NCI-H1105 (cell line): ENCODE measurements around the gene IQCE.
A peak's percentile ranks its signal among the peaks of the same experiment; 100 is the strongest.
"Not testable (repeated sequence)": the region's sequence is repeated elsewhere in the genome, so short reads cannot be mapped to it uniquely, and the experiment has no call there.

ENCODE experiments used
- DNase-seq: peaks from one replicate; lab custom pipeline; 2025; lab: John Stamatoyannopoulos, UW

IQCE gene

GRCh38 chr7:2554661-2555111 lies 4.1 kb upstream of the IQCE start:
- no peak for DNase-seq

GRCh38 chr7:2555121-2556052 lies 3.4 kb upstream of the IQCE start, which contains the start of gene BRAT1:
Gene BRAT1 (minus strand): TSS chr7:2555524. CDS start chr7:2554431, 1,093 bp downstream.
- DNase-seq = peak; percentile 88

GRCh38 chr7:2559283-2559950 lies 638 bp downstream of the IQCE start:
- peak; percentile 15 for DNase-seq

GRCh38 chr7:2563955-2564354 lies 5.2 kb downstream of the IQCE start:
- not testable (repeated sequence) for DNase-seq

- DNase-seq = no peak
Measured at GRCh38 chr7:2564970-2565540, 6.3 kb downstream of the IQCE start.

- DNase-seq = no peak
Measured at GRCh38 chr7:2566348-2566889, 7.6 kb downstream of the IQCE start.

GRCh38 chr7:2566890-2567678 lies 8.3 kb downstream of the IQCE start:
- DNase-seq = no peak

- no peak for DNase-seq
Measured at GRCh38 chr7:2567679-2568278, 9.0 kb downstream of the IQCE start.

GRCh38 chr7:2568521-2569223 lies 9.9 kb downstream of the IQCE start:
- no peak for DNase-seq

- no peak for DNase-seq
Measured at GRCh38 chr7:2569421-2569820, 10.6 kb downstream of the IQCE start.

- no peak for DNase-seq
Measured at GRCh38 chr7:2570021-2570420, 11.2 kb downstream of the IQCE start.

GRCh38 chr7:2571409-2571808 lies 12.6 kb downstream of the IQCE start:
- no peak for DNase-seq

- no peak for DNase-seq
Measured at GRCh38 chr7:2572101-2572842, 13.5 kb downstream of the IQCE start.

- DNase-seq = no peak
Measured at GRCh38 chr7:2573761-2574160, 15.0 kb downstream of the IQCE start.

GRCh38 chr7:2575046-2575732 lies 16.4 kb downstream of the IQCE start:
- DNase-seq = no peak

GRCh38 chr7:2575733-2576340 lies 17.1 kb downstream of the IQCE start:
- DNase-seq = no peak

GRCh38 chr7:2576742-2577491 lies 18.1 kb downstream of the IQCE start:
- DNase-seq = no peak
